Stimulated activated CD8-positive, alpha-beta memory T cell treated with anti-CD3 and anti-CD28 coated beads, Interleukin-4, amount 100 ng/mL, for 24 hours (primary cell): ENCODE results near the gene QKI.
"Not testable (repeated sequence)": the region's sequence is repeated elsewhere in the genome, so short reads cannot be mapped to it uniquely, and the experiment has no call there.

ENCODE experiments used
- DNase-seq: peaks from one replicate; pipeline ENCODE4 v3.0.0-alpha.2; 2020; ENCODE audit warnings: low read depth

The QKI gene

DNA sequence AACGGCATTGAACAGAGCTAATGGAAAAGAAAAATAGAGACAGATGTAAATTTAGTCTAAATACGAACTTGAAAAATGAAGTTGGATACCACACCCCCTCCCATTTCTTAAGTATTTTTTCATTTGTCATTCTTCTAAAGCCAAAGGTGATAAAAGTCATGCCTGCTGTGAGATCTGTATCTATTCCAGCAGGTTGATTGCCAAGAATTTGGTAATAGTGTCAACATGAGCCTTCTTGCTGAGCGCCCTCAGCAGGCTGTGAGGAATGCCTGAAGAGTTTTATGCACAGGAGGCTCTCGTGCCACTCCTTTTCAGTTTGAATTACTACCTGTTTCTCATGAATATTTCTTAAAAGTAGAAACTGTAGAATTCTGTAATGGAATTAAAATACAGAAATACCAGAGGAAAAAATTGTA is 165.4 kb downstream of the QKI start:
- DNase-seq = no peak

- no peak for DNase-seq
Observed at GRCh38 chr6:163580311-163581030, 166.0 kb downstream of the QKI start.

GRCh38 chr6:163583558-163583957 is 169.0 kb downstream of the QKI start:
- no peak for DNase-seq

GRCh38 chr6:163585932-163586437 is 171.5 kb downstream of the QKI start:
- no peak for DNase-seq

DNA sequence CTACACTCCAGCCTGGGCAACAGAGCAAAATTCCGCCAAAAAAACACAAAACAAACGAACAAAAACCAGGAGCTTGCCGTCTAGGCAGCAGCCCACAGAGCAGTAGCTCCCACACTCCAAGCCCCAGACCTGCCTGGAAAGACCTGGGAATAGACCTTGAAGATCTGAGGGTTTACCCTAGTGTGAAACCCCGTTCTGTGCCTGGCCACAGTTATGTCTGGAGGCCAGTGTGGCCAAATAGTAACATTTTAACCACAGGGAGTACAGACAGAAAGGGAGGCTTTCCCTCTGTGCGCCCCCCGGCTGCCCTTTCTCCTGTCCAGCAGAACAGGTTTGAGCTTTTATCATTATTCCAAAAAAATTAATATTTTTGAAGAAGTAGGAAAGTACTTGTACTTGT is 172.4 kb downstream of the QKI start:
- DNase-seq = no peak

GRCh38 chr6:163588220-163588919 is 173.9 kb downstream of the QKI start:
- DNase-seq = no peak

DNA sequence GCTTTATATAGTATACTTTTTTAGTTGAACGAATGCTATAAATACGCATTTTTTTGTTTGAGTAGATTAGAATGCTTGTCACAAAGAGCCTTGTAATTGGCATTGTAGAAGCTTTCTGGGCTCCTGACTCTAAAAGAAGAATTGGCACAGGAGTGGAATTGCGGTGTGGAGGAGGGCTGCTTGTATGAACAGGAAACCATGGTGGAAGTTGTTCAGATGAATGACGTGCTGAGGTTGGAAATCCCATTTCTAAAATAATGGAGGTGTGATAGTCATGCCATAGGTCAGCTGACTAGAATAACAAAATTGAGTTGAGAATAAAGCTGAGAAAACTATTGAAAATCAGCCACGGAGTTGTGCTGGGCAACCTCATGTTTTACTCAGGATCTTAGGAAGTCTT is 174.9 kb downstream of the QKI start:
- no peak for DNase-seq

GRCh38 chr6:163590132-163590531 is 175.6 kb downstream of the QKI start:
- not testable (repeated sequence) for DNase-seq

- no peak for DNase-seq
Observed at GRCh38 chr6:163592872-163593271, 178.4 kb downstream of the QKI start.

DNA sequence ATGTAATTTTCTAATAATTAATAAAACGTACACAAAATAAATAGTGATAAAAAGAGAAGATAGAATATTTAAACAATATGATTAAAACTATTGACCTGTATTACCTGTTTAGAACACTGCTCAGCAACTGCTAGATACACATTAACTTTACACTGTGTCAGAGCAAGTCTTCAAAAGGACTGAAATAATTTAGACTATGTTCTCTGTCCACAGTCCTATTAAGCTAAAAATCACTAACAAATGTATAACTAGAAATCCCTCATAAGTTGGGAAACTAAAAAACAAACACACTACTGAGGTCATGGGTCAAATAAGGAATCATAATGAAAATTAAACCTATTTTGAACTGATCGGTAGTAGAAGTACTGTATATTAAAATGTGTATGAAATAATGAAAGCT is 181.7 kb downstream of the QKI start:
- DNase-seq = no peak

DNA sequence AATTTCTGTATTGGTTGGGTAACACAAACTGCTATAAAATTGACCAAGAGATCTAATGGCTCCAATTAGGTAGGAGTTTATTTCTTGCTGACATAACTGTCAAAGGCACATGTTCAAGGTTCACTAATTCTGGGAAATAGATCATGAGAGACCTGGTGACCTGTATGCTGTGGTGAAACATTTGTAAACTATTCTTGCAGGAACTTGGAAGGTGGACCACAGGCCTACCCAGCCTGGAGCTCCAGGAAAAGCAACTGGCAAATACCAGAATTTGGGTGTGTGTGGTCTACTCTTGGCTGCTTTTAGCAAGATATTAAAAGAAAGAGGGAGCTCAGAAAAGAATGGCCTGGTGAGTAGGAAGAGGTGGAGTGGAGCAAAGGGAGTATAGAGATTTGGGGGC is 184.6 kb downstream of the QKI start:
- no peak for DNase-seq

- DNase-seq = no peak
Observed at GRCh38 chr6:163599684-163600083, 185.2 kb downstream of the QKI start.

- DNase-seq = no peak
Observed at GRCh38 chr6:163600331-163600730, 185.8 kb downstream of the QKI start.

- DNase-seq = no peak
Observed at GRCh38 chr6:163600781-163601180, 186.3 kb downstream of the QKI start.

- DNase-seq = no peak
Observed at GRCh38 chr6:163602851-163603250, 188.3 kb downstream of the QKI start.

DNA sequence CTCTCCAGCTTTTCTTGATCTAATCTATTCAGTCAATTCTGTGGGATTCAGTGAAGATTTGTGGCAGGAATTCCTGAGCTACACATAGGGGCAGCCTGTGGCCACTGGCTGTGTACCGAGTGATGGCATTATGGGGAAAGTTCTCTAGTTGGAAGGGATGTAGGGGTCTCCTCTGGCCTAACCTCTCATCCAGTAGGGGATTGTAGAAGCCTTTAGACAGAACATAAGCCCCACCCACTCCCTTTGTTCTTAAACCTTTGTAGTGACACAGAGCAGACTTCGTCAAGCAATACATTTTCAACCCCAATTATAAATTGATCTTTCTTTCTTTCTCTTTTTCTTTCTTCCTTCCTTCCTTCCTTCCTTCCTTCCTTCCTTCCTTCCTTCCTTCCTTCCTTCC is 188.9 kb downstream of the QKI start:
- no peak for DNase-seq

DNA sequence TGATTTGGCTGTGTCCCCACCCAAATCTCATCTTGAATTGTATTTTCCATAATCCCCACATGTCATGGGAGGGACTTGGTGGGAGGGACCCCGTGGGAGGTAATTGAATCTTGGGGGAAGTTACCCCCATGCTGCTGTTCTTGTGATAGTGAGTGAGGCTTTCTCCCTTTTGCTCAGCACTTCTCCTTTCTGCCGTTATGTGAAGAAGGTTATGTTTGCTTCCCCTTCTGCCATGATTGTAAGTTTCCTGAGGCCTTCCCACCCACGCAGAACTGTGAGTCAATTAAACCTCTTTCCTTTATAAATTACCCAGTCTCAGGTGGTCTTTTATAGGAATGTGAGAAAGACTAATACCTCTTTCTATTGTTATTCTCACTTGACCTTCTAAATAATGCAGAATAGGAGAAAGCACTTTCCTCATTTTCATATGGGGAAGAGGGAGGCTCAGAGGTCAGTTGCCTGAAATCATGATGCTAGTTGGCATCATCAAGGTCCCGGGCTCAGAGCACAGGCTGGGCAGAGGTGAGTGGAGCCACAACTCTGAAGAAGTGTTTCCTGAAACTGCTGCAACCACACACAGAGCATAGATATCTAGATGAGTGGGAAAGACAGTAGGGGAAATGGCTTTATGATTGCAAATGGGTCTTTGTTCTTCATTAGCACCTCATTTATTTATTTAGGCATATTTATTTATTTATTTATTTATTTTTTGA is 191.0 kb downstream of the QKI start:
- DNase-seq = no peak

- DNase-seq = no peak
Observed at GRCh38 chr6:163607792-163608191, 193.3 kb downstream of the QKI start.

GRCh38 chr6:163608204-163608644 is 193.7 kb downstream of the QKI start:
- no peak for DNase-seq

GRCh38 chr6:163612200-163612599 is 197.7 kb downstream of the QKI start:
- no peak for DNase-seq

DNA sequence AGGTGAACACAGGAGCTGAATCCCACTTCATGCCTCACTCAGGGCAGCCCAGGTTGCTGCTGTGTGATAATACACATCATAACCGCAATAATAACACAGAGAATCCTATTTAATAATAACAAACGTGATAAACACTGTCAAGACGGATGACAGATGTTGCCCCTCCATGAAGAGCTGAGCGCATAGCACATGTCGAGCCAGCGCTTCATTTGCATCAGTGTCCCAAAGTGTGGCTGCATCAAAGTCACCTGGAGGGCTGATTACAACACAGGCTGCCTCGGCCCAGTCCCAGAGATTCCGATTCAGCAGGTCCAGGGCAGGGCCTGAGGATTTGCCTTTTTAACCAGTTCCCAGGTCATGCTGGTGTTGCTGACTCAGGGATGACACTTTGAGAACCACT is 198.5 kb downstream of the QKI start:
- DNase-seq = no peak

DNA sequence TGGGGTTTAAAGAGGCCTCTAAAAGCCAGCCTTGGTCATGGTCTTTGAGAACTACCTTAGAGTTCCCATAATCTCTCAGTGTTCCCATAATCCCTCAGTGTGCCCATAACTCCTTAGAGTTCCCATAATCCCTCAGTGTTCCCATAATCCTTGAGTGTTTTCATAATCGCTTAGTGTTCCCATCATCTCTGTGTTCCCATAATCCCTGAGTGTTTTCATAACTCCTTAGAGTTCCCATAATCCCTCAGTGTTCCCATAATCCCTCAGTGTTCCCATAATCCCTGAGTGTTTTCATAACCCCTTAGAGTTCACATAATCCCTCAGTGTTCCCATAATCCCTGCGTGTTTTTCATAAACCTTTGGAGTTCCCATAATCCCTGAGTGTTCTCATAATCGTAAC is 199.2 kb downstream of the QKI start:
- no peak for DNase-seq

GRCh38 chr6:163616452-163616851 is 201.9 kb downstream of the QKI start:
- no peak for DNase-seq
